GM12878 (cell line): ENCODE data around the gene FOSB. TPM values are rescaled to one million over a fixed set of nuclear protein-coding genes. Genes with fewer than 3 reads are reported as not detected.

ENCODE experiments used
- ATAC-seq: fragments of 200-7000 bp; cut with Tn5 transposase; 3 replicates; pipeline ENCODE4 v1.9.1; 2020; ENCODE audit warnings: mild to moderate bottlenecking, moderate library complexity
- BruUV-seq: library from RNA; stranded (reverse); fragments of 400-500 nt; replicated peaks from 2 replicates; lab custom pipeline; 2021; lab: Mats Ljungman, UMichigan
- CTCF ChIA-PET: fragments of 300-600 bp; sonication (Branson Sonifier 250); formaldehyde crosslinking; extraction: SDS; loops from one replicate; lab custom pipeline; 2021; ENCODE audit warnings: inconsistent platforms; lab: Yijun Ruan, JAX
- POLR2A ChIA-PET: fragments of 350-600 bp; formaldehyde crosslinking; extraction: SDS; loops from one replicate; lab custom pipeline; 2021; ENCODE audit warnings: inconsistent platforms; lab: Charles Lee
- RAD21 ChIA-PET: fragments of 300-600 bp; sonication (Branson Sonifier 250); formaldehyde crosslinking; loops from one replicate; lab custom pipeline; 2023; ENCODE audit warnings: antibody characterized with exemption; ENCODE audit not compliant: unreplicated experiment; lab: Charles Lee
- SMC1A ChIA-PET: fragments of 300-600 bp; sonication (Branson Sonifier 250); formaldehyde crosslinking; loops from one replicate; lab custom pipeline; 2023; ENCODE audit not compliant: unreplicated experiment, uncharacterized antibody; lab: Charles Lee
- DNase-seq: peaks from one replicate; pipeline ENCODE4 v3.0.0-alpha.2; 2011; ENCODE audit warnings: low read depth, low spot score
- FAIRE-seq: peaks from 3 replicates; lab custom pipeline; 2011; peaks lifted over from hg19 to GRCh38; lab: Jason Lieb, UNC
- H2AFZ ChIP-seq: 2 replicates; pipeline ENCODE4 v1.6.0; 2011; ENCODE audit warnings: low read depth, low read length, control low read depth; ENCODE audit not compliant: control insufficient read depth
- H3K27ac ChIP-seq: 2 replicates; pipeline ENCODE4 v1.5.1; 2011; ENCODE audit warnings: control low read depth; ENCODE audit not compliant: control insufficient read depth, insufficient read depth
- H3K27me3 ChIP-seq, 2 experiments: replicated peaks in 1 of 2; 2 replicates each; pipeline versions ENCODE4 v1.6.0 to v1.6.1; 2011; ENCODE audit warnings: low read length in 1 of 2; ENCODE audit not compliant: control insufficient read depth in 2 of 2, insufficient read depth in 2 of 2
- H3K36me3 ChIP-seq, 2 experiments: 2 replicates each; pipeline ENCODE4 v1.5.1; 2011; ENCODE audit warnings: low read length in 1 of 2; ENCODE audit not compliant: control insufficient read depth in 2 of 2, insufficient read depth in 2 of 2
- H3K4me1 ChIP-seq: 2 replicates; pipeline ENCODE4 v1.6.1; 2011; ENCODE audit warnings: mild to moderate bottlenecking, low read length, moderate library complexity, mixed read lengths; ENCODE audit not compliant: control insufficient read depth, insufficient read depth
- H3K4me2 ChIP-seq: 2 replicates; pipeline ENCODE4 v1.6.0; 2011; ENCODE audit warnings: control low read depth; ENCODE audit not compliant: control insufficient read depth, insufficient read depth
- H3K4me3 ChIP-seq: fragments of 200-600 bp; sonication (generic); 2 replicates; pipeline ENCODE4 v1.5.1; 2016
- H3K79me2 ChIP-seq: 2 replicates; pipeline ENCODE4 v1.6.0; 2011; ENCODE audit warnings: low read length; ENCODE audit not compliant: control insufficient read depth, insufficient read depth
- H3K9ac ChIP-seq: 2 replicates; pipeline ENCODE4 v1.8.0; 2011; ENCODE audit warnings: low read length, control low read depth, mixed read lengths; ENCODE audit not compliant: control insufficient read depth, insufficient read depth
- H3K9me3 ChIP-seq: replicated peaks from 3 replicates; pipeline ENCODE4 v1.5.1; 2011; ENCODE audit warnings: mild to moderate bottlenecking, low read length; ENCODE audit not compliant: control insufficient read depth, insufficient read depth
- H4K20me1 ChIP-seq: 2 replicates; pipeline ENCODE4 v1.6.0; 2011; ENCODE audit not compliant: control insufficient read depth, insufficient read depth
- CREB1 ChIP-seq: IDR thresholded peaks from 2 replicates; pipeline ENCODE4 v1.6.1; 2012; ENCODE audit warnings: low read depth, mild to moderate bottlenecking, inconsistent platforms
- NR2C1 ChIP-seq: fragments of 450-650 bp; IDR thresholded peaks from 2 replicates; pipeline ENCODE4 v1.6.1; 2017; ENCODE audit warnings: antibody characterized with exemption, mild to moderate bottlenecking, moderate library complexity
- SMARCA5 ChIP-seq: fragments of 450-650 bp; IDR thresholded peaks from 2 replicates; pipeline ENCODE4 v1.6.1; 2017; ENCODE audit warnings: mild to moderate bottlenecking
- WGBS: methylation state at CpG from one replicate; pipeline ENCODE4 v1.1.6; 2016; ENCODE audit warnings: low lambda C conversion rate; ENCODE audit not compliant: insufficient replicate concordance, insufficient coverage; ENCODE audit errors: missing lambda C conversion rate; 5-methylcytosine and 5-hydroxymethylcytosine counted together
- in situ Hi-C: fragments of 300-500 bp; cut with MboI; formaldehyde crosslinking; loops from 9 replicates; pipeline ENCODE4 v1.14.3; 2018; ENCODE audit warnings: mixed read lengths
- intact Hi-C: fragments of 100-400 bp; cut with micrococcal nuclease; formaldehyde crosslinking; loops from one replicate; pipeline ENCODE4 v1.14.2; 2022; ENCODE audit not compliant: unreplicated experiment
- polyA plus RNA-seq, 11 experiments: library from polyadenylated mRNA; depleted of rRNA in 4 of 11; unstranded in 6 of 11; stranded (reverse) in 5 of 11; fragments of >200 nt; fragmentation: Nextera tagmentation in 4 of 11; fragmentation: Illumina TruSeq in 1 of 11; extraction: Ambion mirVana in 4 of 11; extraction: Trizol in 1 of 11; gene quantifications; 1 replicate in 1 of 11; 2 replicates in 10 of 11; pipeline versions ENCODE4 v1.2.1 to v1.2.3, GENCODE V29; 2011 to 2016; ENCODE audit warnings: inconsistent platforms in 2 of 11, missing spikeins in 2 of 11, low read depth in 1 of 11
- total RNA-seq, 4 experiments: library from RNA; depleted of rRNA in 3 of 4; stranded (reverse); fragments of >200 nt in 3 of 4; fragmentation: Illumina TruSeq in 1 of 4; extraction: Trizol in 1 of 4; gene quantifications; 2 replicates each; pipeline versions ENCODE4 v1.2.1 to v1.2.3, GENCODE V29; 2013 to 2021
- TF ChIP-seq, protein P1 (sequence below): fragments of 450-650 bp; IDR thresholded peaks from 2 replicates; pipeline ENCODE4 v1.6.1; 2016; ENCODE audit warnings: mild to moderate bottlenecking
- TF ChIP-seq, protein P2 (sequence below): fragments of 450-650 bp; IDR thresholded peaks from 2 replicates; pipeline ENCODE4 v1.6.1; 2016; ENCODE audit warnings: mild to moderate bottlenecking, moderate library complexity, borderline replicate concordance
- TF ChIP-seq, protein P3 (sequence below): fragments of 450-650 bp; IDR thresholded peaks from 2 replicates; pipeline ENCODE4 v1.6.1; 2016; ENCODE audit warnings: mild to moderate bottlenecking

The FOSB gene
- total and polyA plus RNA-seq, 10 of the 15 experiments (the other 5 are each of a cell fraction or from before 2014, with no cell fraction given): 0.06 to 0.56 (median 0.26) TPM

DNA sequence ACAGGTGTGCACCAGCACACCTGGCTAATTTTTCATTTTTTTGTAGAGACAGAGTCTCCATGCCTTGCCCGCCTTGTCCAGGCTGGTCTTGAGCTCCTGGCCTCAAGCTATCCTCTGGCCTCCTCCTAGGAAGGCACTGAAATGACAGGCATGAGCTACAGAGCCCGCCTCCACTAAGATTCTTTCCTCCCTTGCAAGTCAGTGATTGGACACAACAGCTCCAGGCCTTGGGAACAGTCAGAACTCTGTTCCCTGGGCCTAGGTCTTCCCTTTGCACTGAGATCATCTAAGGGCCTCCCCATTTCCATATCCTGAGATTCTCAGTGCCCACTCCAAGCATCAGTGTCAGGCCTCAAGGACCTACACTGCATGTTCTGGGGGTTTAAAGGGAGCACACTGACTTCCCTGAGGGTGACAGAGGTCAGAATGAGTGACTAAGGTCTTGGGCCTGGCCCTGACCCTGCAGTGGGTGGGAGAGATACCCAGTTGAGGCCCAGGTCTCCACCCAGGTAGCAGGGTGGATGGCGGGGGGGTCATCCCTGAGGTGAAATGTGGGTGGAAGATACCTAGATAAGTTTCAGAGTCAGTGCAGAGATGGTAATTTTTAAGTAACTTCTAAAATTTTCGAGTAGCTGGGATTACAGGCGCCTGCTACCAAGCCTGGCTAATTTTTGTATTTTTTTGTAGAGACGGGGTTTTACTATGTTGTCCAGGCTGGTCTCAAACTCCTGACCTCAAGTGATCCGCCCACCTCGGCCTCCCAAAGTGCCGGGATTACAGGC lies 26.7 kb upstream of the FOSB start:
- H3K4me3 ChIP-seq: no peak overlapping the region
- TF ChIP-seq CREB1 (no peak), NR2C1 (no peak), SMARCA5 (no peak)
- TF ChIP-seq, protein P1, sequence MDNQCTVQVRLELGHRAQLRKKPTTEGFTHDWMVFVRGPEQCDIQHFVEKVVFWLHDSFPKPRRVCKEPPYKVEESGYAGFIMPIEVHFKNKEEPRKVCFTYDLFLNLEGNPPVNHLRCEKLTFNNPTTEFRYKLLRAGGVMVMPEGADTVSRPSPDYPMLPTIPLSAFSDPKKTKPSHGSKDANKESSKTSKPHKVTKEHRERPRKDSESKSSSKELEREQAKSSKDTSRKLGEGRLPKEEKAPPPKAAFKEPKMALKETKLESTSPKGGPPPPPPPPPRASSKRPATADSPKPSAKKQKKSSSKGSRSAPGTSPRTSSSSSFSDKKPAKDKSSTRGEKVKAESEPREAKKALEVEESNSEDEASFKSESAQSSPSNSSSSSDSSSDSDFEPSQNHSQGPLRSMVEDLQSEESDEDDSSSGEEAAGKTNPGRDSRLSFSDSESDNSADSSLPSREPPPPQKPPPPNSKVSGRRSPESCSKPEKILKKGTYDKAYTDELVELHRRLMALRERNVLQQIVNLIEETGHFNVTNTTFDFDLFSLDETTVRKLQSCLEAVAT: 0 out of 2 replicates have a peak, but pooled peaks have one; percentile 35
- TF ChIP-seq, protein P2, sequence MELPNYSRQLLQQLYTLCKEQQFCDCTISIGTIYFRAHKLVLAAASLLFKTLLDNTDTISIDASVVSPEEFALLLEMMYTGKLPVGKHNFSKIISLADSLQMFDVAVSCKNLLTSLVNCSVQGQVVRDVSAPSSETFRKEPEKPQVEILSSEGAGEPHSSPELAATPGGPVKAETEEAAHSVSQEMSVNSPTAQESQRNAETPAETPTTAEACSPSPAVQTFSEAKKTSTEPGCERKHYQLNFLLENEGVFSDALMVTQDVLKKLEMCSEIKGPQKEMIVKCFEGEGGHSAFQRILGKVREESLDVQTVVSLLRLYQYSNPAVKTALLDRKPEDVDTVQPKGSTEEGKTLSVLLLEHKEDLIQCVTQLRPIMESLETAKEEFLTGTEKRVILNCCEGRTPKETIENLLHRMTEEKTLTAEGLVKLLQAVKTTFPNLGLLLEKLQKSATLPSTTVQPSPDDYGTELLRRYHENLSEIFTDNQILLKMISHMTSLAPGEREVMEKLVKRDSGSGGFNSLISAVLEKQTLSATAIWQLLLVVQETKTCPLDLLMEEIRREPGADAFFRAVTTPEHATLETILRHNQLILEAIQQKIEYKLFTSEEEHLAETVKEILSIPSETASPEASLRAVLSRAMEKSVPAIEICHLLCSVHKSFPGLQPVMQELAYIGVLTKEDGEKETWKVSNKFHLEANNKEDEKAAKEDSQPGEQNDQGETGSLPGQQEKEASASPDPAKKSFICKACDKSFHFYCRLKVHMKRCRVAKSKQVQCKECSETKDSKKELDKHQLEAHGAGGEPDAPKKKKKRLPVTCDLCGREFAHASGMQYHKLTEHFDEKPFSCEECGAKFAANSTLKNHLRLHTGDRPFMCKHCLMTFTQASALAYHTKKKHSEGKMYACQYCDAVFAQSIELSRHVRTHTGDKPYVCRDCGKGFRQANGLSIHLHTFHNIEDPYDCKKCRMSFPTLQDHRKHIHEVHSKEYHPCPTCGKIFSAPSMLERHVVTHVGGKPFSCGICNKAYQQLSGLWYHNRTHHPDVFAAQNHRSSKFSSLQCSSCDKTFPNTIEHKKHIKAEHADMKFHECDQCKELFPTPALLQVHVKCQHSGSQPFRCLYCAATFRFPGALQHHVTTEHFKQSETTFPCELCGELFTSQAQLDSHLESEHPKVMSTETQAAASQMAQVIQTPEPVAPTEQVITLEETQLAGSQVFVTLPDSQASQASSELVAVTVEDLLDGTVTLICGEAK: no peak
- TF ChIP-seq, protein P3, sequence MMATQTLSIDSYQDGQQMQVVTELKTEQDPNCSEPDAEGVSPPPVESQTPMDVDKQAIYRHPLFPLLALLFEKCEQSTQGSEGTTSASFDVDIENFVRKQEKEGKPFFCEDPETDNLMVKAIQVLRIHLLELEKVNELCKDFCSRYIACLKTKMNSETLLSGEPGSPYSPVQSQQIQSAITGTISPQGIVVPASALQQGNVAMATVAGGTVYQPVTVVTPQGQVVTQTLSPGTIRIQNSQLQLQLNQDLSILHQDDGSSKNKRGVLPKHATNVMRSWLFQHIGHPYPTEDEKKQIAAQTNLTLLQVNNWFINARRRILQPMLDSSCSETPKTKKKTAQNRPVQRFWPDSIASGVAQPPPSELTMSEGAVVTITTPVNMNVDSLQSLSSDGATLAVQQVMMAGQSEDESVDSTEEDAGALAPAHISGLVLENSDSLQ: 0 out of 2 replicates have a peak, but pooled peaks have one; percentile 48
- no peaks in the 10 kb centered on the region for H3K36me3 ChIP-seq
- H3K9me3 ChIP-seq: no peaks in the 10 kb centered on the region
- WGBS: 84% methylated on average over 9 of the region's 9 CpGs
- H3K9ac ChIP-seq: no peak overlapping the region
- no peaks in the 10 kb centered on the region for H4K20me1 ChIP-seq
- FAIRE-seq (no peak), ATAC-seq (no peak), DNase-seq (no peak)
- POLR2A ChIA-PET: interaction anchor here (0.9 to 2.6 kb wide), 4 partner anchors 28 to 202 kb away, joined by 4 to 17 read pairs (median 8); no protein-coding TSS in a partner anchor
- H3K79me2 ChIP-seq: no peaks in the 10 kb centered on the region
- 0 out of 2 replicates have a peak overlapping the region, but pooled peaks have one; percentile 9 for H2AFZ ChIP-seq
- intact Hi-C loops: loop anchor here (5.0 kb wide), 1 partner anchor 201 kb away; no protein-coding TSS in a partner anchor
- no peak overlapping the region for H3K27ac ChIP-seq
- in situ Hi-C loops: loop anchor here (5.0 kb wide), 1 partner anchor 36 kb away; no protein-coding TSS in a partner anchor
- peaks cover 23% of the 10 kb centered on the region for H3K4me1 ChIP-seq
- RAD21 ChIA-PET: interaction anchor here (1.0 to 3.5 kb wide), 5 partner anchors 27 to 201 kb away, joined by 3 to 206 read pairs (median 38); partner anchors contain the start of gene FOSB
- H3K27me3 ChIP-seq: no peaks in the 10 kb centered on the region
- CTCF ChIA-PET: interaction anchor here (0.7 to 6.6 kb wide), 8 partner anchors 12 to 197 kb away, joined by 3 to 385 read pairs (median 46); partner anchors contain the start of genes FOSB and PPP1R13L
- no peak overlapping the region for H3K4me2 ChIP-seq
- no TSS peak for BruUV-seq
- SMC1A ChIA-PET: interaction anchor here (1.0 to 6.0 kb wide), 2 partner anchors 9 to 38 kb away, joined by 3 to 145 read pairs; no protein-coding TSS in a partner anchor
